Stimulated activated CD4-positive, alpha-beta T cell treated with anti-CD3 and anti-CD28 coated beads, Interleukin-1b, Interleukin-23, amount 100 ng/mL, for 4 hours (primary cell): ENCODE results near the gene MYB.
"Not testable (repeated sequence)": the region's sequence is repeated elsewhere in the genome, so short reads cannot be mapped to it uniquely, and the experiment has no call there.

Experiments
- DNase-seq, 2 donors: peaks; one replicate each; pipeline ENCODE4 v3.0.0-alpha.2; 2020; ENCODE audit warnings: low read depth in 2 of 2

The MYB gene

DNA sequence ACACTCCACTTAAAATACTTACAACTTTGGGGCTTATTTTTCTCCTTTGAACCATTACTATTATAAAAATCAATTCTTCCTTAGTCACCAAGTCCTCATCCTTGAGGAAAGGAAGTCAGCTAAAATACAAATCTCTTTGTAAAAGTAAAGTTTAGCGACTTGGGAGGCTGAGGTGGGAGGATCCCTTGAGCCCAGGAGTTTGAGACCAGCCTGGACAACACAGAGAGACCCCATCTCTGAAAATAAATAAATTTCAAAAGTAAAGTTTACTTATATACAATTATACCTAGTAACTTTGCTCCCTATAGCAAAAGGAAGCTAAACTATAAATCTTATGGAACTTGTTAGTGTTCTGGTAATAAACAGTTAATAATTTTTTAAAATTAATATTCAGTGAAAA, 40.4 kb downstream of the MYB start:
- DNase-seq: no peak

DNA sequence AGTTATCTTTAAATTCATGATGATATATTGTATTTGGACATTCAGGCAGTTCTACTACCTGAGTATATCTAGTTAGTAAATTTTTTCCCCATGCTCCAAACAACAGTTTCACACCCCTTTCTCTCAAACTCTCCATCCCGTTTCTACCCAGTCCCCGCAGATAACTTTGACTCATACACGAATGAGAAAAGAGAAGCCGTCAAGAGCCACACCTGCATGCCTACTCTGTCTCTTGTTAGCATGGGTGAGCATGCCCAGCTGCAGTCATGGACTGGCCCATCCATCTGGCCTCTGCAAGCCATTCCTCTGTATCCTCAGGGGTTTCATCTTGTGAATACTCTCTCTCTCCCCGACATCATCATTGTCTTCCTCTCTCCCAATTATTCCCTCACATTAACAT, 41.5 kb downstream of the MYB start:
- DNase-seq: no peak

DNA sequence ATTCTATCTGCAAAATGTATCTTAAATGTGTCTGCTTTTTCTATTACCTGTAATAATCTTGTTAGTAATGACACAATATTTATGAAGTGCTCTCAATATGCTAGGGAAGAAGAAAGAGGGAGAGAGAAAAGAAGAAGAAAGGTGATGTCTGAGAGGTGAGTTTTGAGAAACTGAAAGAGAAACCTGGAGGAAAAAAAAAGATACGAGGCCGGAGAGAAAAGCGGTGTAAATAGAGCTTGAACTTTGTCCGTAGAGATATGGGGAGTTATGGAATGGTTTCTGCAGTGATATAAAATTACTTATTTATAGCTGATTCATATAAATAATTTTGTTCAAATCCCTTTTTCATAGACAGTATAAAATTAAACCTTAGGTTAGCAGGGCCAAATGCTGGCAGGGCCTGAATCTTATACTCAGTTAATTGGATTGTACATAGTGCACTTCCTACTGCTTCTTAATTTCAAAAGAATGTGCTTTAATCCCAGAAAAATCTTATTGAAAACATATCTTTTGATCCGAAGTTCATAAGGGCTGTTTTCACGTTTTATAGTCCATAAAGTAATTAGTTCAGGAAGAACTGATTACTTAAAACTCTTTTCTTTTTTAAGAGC, 43.0 kb downstream of the MYB start:
- no peak for DNase-seq

DNA sequence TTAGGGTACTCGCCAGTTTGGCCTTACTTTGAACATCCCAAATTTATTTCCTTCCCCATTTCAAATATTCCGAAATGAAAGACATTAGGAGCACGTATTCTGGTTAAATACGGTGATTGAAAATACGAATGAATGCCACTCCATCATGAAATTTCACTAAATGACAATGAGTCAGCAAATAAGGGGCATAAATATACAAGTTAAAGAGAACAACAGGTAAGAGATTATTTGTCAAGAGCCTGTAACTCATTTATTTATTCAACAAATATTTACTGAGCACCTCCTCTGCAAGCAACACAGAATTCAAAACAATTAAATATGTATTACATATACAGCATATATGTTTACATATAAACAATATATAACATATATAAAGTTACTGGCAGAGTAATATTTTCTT, 44.8 kb downstream of the MYB start:
- DNase-seq: no peak

DNA sequence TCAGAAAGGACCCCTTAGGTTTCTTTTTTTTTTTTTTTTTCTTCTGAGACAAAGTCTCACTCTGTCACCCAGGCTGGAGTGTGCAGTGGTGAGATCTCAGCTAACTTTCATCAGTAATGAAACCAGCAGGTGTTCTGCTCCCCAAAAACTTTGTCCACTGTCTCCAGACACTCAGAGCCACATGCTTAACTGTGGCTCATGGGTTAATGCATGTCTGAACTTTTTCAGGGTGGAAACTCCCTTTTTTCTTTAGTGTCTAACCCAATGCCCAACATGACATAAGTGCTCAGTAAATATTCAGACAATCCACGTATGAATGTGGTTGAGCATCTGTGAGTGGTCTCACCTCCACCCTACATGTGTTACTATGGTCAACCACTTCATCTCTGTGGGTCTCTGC, 45.4 kb downstream of the MYB start:
- no peak for DNase-seq

DNA sequence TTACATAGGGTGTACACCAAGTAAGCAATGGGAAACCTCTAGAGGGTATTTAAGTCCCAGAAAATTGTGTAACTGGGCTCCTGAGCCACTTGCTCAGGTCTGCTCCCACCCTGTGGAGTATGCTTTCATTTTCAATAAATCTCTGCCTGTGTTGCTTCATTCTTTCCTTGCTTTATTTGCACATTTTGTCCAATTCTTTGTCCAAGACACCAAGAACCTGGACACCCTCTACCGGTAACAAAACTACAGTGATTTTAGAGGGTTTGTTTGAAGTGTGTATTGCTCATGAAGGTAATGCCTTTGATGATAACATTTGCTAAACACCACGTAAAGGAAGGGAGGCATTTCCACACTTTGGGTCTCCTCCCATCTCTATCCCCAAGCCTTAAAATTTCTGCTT, 46.2 kb downstream of the MYB start:
- no peak for DNase-seq

DNA sequence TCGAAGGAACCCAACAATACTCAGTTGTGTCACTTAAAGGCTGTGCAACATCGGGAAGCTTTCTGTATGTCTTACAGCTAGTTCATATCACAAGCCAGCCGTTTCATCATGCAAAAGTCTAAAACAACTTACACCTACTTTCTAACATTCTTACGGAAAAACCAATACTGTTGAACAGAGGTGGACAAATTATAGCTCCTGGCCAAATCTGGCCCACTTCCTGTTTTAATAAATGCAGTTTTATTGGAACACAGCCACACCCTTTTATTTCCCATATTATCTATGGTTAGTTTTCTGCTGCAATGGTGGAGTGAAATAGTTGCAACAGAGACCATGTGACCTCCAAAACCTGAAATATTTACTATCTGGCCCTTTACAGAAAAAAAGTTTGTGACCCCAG, 46.6 kb downstream of the MYB start:
- DNase-seq: no peak

DNA sequence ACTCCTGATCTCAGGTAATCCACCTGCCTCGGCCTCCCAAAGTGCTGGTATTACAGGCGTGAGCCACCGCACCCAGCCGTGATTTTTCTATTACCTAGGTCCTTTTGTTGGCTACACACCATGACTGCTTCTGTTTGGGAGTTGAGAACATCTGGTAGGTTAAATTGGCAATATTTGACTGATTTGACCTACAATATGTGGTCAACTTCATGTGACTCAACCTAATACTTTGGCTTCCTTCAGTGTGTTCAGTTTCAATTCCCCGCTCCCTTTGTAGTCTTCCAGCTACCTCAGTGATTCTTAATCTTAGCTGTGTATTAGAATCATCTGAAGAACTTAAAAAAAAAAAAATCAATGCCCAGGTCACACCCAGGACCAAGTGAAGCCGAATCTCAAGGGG, 47.4 kb downstream of the MYB start:
- no peak for DNase-seq

DNA sequence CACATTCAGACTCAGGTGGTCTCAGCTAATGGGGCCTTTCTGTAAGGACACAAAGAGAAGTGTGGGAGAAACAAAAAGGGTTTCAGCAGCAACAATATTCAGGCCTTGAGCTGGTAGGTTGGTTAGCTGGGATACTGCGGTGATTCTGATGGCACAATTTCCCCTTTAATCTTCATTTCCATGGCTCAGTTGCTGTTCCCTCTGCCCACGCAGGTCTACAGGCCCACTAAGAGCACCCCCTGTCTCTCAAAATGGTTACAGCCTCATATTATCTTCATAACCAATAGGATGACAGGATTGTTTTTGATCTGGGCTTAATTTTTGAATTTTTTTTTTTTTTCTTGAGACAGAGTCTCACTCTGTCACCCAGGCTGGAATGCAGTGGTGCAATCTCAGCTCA, 48.9 kb downstream of the MYB start:
- no peak for DNase-seq

DNA sequence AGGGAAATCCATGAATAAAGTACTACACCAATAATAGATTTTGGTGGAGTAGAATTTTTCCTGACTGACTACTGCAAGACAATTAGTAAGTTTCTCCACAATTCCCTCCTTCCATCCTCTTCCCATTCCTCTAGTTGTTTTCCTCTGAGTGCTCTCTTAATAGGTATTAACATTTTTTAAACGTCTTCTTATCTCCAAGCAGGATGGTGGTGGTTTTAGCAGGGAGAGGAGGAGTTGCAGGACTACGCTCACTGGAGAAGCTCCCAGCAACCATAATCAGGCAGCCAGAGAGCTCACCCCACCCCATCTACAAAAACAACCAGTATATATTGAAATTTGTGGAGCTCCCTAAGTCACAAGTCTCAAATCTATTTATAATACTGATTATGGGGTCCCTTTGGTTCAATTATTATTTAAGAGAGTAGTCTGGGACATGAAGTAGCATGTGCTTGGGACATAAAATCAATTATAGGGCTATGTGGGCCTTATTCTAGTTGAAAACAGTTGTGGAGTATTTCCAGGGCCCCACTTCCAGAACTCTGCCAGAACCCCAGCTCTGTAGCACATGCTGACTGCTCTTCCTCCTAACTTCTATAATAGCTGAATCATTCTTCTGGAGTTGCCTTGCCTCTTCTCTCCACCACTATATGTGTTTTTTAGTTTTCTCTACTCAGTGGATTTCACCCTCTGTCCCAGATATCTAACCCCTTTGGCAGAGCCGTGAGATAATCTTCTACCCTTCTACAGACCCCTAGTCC, 49.8 kb downstream of the MYB start:
- no peak for DNase-seq

DNA sequence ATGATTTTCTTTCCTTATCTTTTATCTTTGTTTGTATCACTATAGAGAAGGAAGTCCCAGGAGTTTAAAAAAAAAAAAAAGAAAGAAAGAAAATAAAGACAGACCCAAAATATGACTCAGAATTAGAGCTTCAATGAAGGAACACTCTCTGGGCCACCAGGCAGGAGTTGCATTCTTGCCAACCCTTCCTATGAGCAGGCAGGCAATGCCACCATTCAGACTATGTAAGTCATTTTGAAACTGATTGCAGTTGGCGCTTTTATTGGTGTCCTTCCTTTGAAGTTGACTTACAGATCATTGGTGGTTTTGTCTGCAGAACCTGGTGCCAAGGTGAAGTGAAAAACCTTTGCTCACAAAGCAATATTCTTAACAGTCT, 50.3 kb downstream of the MYB start:
- DNase-seq: no peak

DNA sequence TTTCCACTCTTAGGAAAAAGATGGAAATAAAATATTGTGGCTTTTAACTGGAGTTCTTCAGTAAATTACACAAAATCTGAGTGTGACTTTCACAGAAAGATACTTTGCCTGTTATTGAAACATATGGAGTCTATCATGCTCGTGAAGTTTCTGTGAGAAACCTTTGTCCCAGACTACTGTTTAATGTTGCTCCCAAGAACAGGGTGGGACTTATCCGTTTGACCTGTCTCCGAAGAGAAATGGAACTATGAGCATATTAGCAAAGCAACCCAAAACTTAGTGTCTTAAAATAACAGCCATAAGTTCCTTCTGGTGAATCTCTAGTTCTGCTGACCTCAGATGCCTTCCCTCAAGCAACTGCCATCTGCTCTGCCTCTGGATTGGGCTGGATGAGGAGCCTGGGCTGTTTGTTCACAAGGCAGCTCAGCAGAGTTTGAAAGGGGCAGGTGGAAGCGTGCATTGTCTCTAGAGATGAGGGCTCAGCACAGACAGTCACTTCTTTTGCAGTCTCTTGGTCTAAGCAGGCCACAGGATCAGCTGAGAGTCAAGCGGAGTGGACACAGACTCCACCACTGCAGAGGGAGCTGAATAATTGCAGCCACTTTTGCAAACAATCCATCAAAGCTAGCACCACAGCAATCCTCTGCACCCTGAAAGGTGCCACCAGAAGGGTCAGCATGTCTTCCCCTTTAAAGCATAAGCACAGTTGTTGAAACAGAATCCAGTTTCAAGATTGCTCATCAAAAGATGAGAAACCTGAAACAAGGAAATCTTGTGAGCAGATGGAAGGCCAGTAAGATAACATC, 52.8 kb downstream of the MYB start:
- no peak for DNase-seq

DNA sequence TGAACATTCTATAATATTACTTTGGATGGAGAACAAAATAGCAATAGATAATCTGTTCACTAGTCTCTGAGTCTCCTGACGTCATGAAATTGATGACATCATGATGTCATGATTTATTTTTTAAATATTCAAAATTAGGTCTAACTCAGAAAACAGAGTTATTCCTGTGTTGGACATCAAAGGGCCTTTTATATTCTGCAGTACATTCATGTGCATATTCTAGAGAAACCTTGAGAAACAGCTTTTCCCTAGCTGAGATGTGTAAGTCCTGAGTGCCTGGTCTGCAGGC, 53.3 kb downstream of the MYB start:
- no peak for DNase-seq

DNA sequence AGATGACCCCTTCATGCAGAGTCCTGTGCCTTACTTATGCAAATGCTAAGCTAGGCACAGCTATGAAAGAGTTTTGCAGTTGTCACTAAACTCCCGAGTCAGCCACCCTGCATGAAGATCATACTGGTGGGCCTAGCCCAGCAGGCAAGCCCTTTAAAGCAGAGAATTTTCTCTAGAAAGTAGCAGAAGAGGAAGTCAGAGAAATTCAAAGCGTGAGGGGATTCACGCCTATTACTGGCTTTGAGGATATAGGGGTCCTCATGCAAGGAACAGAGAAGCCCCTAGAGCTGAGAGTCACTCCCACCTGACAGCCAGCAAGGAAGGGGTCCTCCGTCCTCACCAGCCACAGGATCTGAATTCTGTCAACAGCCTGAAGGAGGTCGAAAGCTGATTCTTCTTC, 54.6 kb downstream of the MYB start:
- no peak for DNase-seq

DNA sequence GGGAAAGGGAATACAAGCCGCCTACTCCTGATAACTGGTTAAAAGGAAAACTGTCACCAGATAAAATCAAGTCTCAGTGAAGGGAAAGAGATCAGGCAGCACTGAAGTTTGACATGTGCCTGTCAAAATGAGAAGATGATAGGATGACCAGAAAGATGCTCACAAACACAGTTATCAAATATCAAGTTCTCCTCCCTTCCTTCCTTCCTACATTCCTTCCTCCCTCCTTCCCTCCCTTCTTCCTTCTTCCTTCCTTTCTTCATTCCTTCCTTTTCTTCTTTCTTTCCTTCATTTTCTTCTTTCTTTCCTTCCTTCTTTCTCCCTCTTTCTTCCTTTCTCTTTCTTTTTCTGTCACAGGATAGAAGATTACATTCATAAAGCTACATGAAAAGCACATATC, 55.2 kb downstream of the MYB start:
- no peak for DNase-seq

DNA sequence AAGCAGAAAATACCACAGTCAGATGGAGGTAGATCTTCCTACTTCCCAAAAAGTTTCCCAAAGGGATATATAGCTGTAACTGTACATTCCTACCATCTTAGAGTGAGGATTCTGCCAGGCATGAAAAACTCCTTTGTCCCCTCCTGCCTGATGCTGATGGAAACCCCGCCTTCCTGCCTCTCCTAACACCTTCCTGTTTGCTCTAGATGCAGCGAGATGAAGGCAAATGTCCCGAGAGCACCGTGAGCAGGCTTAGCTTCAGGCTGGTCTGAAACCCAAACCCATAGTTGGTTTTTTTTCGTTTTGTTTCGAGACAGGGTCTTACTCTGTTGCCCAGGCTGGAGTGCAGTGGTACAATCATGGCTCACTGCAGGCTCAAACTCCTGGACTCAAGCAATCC, 55.6 kb downstream of the MYB start:
- no peak for DNase-seq

DNA sequence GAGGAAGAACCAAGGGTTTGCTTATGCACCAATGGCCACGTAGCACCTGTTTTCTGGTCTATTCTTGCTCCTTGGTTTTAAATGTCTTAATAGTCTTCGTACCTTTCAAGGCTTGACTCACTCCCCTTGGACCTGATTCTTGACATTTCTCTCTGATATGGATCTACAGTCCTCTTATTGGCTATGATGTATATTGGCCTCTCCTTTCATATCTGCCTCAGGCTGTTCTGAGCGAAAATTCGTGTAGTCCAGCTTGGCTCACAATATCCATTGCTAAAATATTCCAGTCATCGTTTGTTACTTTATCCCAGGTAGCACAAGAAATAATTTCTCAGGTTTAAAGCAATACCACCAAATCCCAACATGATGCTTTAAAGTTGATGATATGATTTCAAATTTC, 59.6 kb downstream of the MYB start:
- DNase-seq: no peak

DNA sequence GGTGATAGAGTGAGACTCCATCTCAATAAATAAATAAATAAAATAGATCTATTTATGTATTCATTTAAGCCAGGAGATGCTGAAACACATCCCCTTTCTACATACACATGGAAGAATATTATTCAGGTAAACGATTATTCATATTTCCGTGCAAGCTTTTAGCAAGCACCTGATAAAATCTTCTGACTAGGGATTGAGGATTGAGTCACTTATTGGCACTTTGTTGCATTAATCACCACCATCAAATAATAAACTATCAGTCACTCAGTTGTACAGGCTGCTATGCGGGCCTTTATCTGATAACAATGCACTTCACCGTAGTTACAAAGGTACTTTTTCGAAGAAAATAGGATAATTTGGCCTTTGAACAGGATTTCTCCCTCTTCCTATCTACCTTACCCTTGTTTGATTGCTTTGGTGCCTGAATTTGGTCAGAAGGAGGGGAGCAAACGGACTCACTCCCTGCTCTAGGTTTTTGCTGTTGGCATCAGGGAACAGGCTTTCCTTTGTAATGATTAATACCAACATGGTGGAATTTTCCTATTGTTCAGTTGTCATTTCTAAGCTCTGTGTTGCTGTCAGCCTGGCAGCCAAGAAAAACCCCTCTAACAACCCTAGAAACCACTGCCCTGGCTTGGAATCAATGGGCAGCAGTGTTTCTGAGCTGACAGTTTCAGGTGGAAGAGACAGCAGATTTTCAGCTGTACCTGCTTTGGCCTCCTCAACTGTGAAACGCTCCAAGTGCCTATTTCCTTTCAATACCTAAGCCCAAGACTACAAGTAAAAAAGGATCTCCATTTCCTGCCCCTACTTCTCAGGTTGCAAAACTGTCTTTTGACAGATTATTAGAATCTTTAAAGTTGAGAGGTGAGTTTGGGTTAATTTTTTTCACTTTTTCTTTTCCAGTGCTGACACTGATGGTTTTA, 63.0 kb downstream of the MYB start:
- DNase-seq: no peak

DNA sequence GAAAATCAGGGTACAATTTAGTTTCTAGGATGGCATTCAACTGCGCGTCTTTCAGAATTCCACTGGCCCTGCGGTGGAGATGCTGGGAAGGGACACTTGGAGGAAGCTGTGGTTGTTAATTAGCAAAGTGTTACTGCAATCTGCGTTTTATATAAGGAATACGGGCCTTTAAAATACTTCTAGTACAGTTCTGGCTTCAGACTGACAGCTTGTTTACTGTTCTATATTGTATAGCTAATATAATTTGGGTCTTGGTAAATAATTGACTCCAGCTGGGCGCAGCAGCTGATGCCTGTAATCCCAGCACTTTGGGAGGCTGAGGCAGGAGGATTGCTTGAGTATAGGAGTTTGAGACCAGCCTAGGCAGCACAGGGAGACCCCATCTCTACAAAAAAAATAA, 63.7 kb downstream of the MYB start:
- no peak for DNase-seq

DNA sequence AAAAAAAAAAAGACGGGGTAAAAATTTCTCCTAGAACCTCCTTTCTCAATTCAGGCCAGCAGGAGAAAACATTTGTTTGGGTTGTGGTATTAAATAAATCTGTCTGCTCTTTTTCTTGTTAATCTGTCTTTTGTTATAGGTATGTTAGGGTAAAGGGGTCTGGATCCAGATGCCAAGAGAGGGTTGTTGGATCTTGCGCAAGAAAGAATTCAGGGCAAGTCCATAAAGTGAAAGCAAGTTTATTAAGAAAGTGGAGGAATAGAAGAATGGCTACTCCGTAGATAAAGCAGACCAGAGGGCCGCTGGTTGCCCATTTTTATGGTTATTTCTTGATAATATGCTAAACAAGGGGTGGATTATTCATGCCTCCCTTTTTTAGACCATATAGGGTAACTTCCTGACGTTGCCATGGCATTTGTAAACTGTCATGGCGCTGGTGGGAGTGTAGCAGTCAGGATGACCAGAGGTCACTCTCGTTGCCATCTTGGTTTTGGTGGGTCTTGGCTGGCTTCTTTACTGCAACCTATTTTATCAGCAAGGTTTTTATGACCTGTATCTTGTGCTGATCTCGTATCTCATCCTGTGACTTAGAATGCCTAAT, 65.4 kb downstream of the MYB start:
- not testable (repeated sequence) for DNase-seq

DNA sequence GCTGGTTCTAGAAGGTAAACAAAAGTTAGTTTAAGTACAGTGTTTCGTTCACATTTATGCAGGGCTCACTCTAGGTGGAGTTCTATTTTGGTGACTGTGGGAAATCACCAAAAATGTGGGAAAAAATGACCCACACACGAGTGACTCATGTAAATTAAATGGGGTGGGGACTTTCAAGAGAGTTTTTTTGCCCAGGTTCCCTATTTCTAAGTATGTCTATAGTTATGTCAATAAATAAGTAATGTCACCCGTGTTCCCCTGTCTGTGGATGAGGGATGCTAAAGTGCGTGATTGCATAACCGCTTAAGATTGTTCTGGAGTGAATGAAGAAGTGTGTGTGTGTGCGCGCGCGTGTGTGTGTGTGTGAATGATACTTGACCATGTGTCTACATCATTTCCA, 69.1 kb downstream of the MYB start:
- no peak for DNase-seq
